SK-N-SH (cell line): ENCODE data around the gene KYAT1. TPM values are rescaled to one million over a fixed set of nuclear protein-coding genes. Genes with fewer than 3 reads are reported as not detected.

Experiments used
- CTCF ChIA-PET: fragments of 300-600, 350-600 bp; formaldehyde crosslinking; extraction: SDS; loops from one replicate; lab custom pipeline; 2021; lab: Yijun Ruan, JAX
- POLR2A ChIA-PET: fragments of 350-600 bp; sonication (Branson Sonifier 250); formaldehyde crosslinking; extraction: SDS; loops from one replicate; lab custom pipeline; 2020; ENCODE audit warnings: antibody characterized with exemption, inconsistent platforms; lab: Yijun Ruan, JAX
- DNase-seq: peaks from one replicate; pipeline ENCODE4 v3.0.0; 2012
- H2AFZ ChIP-seq: fragments of 200-600 bp; sonication (generic); 2 replicates; pipeline ENCODE4 v1.8.1; 2016; ENCODE audit warnings: antibody characterized with exemption, mild to moderate bottlenecking, low read depth
- H3F3A ChIP-seq: fragments of 200-600 bp; sonication (generic); replicated peaks from 2 replicates; pipeline ENCODE3; 2016; ENCODE audit warnings: antibody characterized with exemption, mild to moderate bottlenecking; ENCODE audit not compliant: insufficient read depth
- H3K27ac ChIP-seq, 2 experiments: fragments of 200-500 bp in 1 of 2; fragments of 200-600 bp in 1 of 2; sonication (Bioruptor generic) in 1 of 2; sonication (generic), shearing (Covaris generic) in 1 of 2; 2 replicates each; pipeline versions ENCODE4 v1.5.1 to v1.6.1; 2014 to 2016; ENCODE audit warnings: low read depth in 2 of 2, inconsistent platforms in 1 of 2, low read length in 1 of 2, mild to moderate bottlenecking in 1 of 2, mixed read lengths in 1 of 2
- H3K27me3 ChIP-seq: fragments of 200-600 bp; sonication (generic), shearing (Covaris generic); 2 replicates; pipeline ENCODE4 v1.6.1; 2016; ENCODE audit warnings: mixed run types; ENCODE audit not compliant: insufficient read depth
- H3K36me3 ChIP-seq, 2 experiments: fragments of 200-500 bp in 1 of 2; fragments of 200-600 bp in 1 of 2; sonication (Bioruptor generic) in 1 of 2; sonication (generic) in 1 of 2; replicated peaks in 1 of 2; 2 replicates each; pipeline versions ENCODE3 to v1.5.1; 2014 to 2016; ENCODE audit warnings: low read length in 1 of 2, mild to moderate bottlenecking in 1 of 2; ENCODE audit not compliant: insufficient read depth in 2 of 2, control insufficient read depth in 1 of 2
- H3K4me1 ChIP-seq, 2 experiments: fragments of 200-500 bp in 1 of 2; fragments of 200-600 bp in 1 of 2; sonication (Bioruptor generic) in 1 of 2; sonication (generic), shearing (Covaris generic) in 1 of 2; 2 replicates each; pipeline versions ENCODE4 v1.5.1 to v1.6.1; 2014 to 2016; ENCODE audit warnings: low read depth in 1 of 2, low read length in 1 of 2, mixed run types in 1 of 2; ENCODE audit not compliant: insufficient read depth in 2 of 2, control insufficient read depth in 1 of 2
- H3K4me2 ChIP-seq: fragments of 200-600 bp; sonication (generic), shearing (Covaris generic); 2 replicates; pipeline ENCODE4 v1.6.1; 2017; ENCODE audit warnings: mixed run types
- H3K4me3 ChIP-seq, 2 experiments: fragments of 200-500 bp in 1 of 2; fragments of 200-600 bp in 1 of 2; sonication (Bioruptor generic) in 1 of 2; sonication (generic), shearing (Covaris generic) in 1 of 2; 2 replicates each; pipeline versions ENCODE4 v1.5.1 to v1.8.1; 2014 to 2016; ENCODE audit warnings: low read depth in 2 of 2, inconsistent platforms in 1 of 2, low read length in 1 of 2, mild to moderate bottlenecking in 1 of 2, mixed read lengths in 1 of 2, moderate library complexity in 1 of 2
- H3K79me2 ChIP-seq: fragments of 200-600 bp; sonication (generic); 2 replicates; pipeline ENCODE4 v1.8.1; 2017; ENCODE audit warnings: mild to moderate bottlenecking; ENCODE audit not compliant: insufficient read depth
- H3K9ac ChIP-seq: fragments of 200-600 bp; sonication (generic); 2 replicates; pipeline ENCODE4 v1.6.1; 2017; ENCODE audit warnings: mixed run types
- H3K9me2 ChIP-seq: fragments of 200-600 bp; sonication (generic); 2 replicates; pipeline ENCODE4 v1.6.1; 2017; ENCODE audit warnings: mixed run types
- H3K9me3 ChIP-seq: fragments of 200-600 bp; sonication (generic); 2 replicates; pipeline ENCODE4 v1.6.1; 2017; ENCODE audit warnings: mixed run types, mild to moderate bottlenecking, moderate library complexity
- H4K20me1 ChIP-seq: fragments of 200-600 bp; sonication (generic); 2 replicates; pipeline ENCODE4 v1.6.1; 2017; ENCODE audit warnings: mild to moderate bottlenecking, mixed run types; ENCODE audit not compliant: insufficient read depth
- CHD2 ChIP-seq: fragments of 150-350 bp; IDR thresholded peaks from 2 replicates; pipeline ENCODE4 v1.6.1; 2018; ENCODE audit warnings: low read length; ENCODE audit not compliant: partially characterized antibody
- ELF1 ChIP-seq: IDR thresholded peaks from 2 replicates; pipeline ENCODE4 v1.4.0; 2012
- EZH2phosphoT487 ChIP-seq: fragments of 200-600 bp; sonication (generic); IDR thresholded peaks from 2 replicates; pipeline ENCODE4 v1.6.1; 2017; ENCODE audit warnings: low read depth, mixed run types, mild to moderate bottlenecking, antibody characterized with exemption, moderate library complexity, borderline replicate concordance
- FOSL2 ChIP-seq: IDR thresholded peaks from 2 replicates; pipeline ENCODE4 v1.4.0; 2012; ENCODE audit warnings: low read depth, mild to moderate bottlenecking, moderate library complexity, borderline replicate concordance
- FOXJ3 ChIP-seq: sonication (generic); formaldehyde crosslinking; IDR thresholded peaks from 2 replicates; pipeline ENCODE4 v1.5.1; 2020; ENCODE audit warnings: mild to moderate bottlenecking, missing genetic modification reagents
- MXI1 ChIP-seq: IDR thresholded peaks from 2 replicates; pipeline ENCODE4 v1.6.1; 2012; ENCODE audit warnings: mild to moderate bottlenecking, low read depth, low read length, improper control_type of control experiment
- NFIC ChIP-seq: IDR thresholded peaks from 2 replicates; pipeline ENCODE4 v1.4.0; 2012; ENCODE audit warnings: borderline replicate concordance
- POLR2AphosphoS5 ChIP-seq: IDR thresholded peaks from 2 replicates; pipeline ENCODE4 v1.6.1; 2012; ENCODE audit warnings: low read depth, low read length
- RFX5 ChIP-seq: IDR thresholded peaks from 2 replicates; pipeline ENCODE4 v1.6.1; 2012; ENCODE audit warnings: mild to moderate bottlenecking, improper control_type of control experiment, low read length
- RXRA ChIP-seq: IDR thresholded peaks from 2 replicates; pipeline ENCODE4 v1.4.0; 2012; ENCODE audit warnings: low read depth, mild to moderate bottlenecking, borderline replicate concordance
- SIN3A ChIP-seq: IDR thresholded peaks from 2 replicates; pipeline ENCODE4 v1.6.1; 2012; ENCODE audit warnings: low read depth, mild to moderate bottlenecking, low read length, moderate library complexity, borderline replicate concordance
- SMC3 ChIP-seq: IDR thresholded peaks from 2 replicates; pipeline ENCODE4 v1.6.1; 2012; ENCODE audit warnings: low read depth, low read length, improper control_type of control experiment
- TCF12 ChIP-seq: IDR thresholded peaks from 2 replicates; pipeline ENCODE4 v1.4.0; 2012
- TEAD4 ChIP-seq: IDR thresholded peaks from 2 replicates; pipeline ENCODE4 v1.4.0; 2012; ENCODE audit warnings: mild to moderate bottlenecking, borderline replicate concordance; ENCODE audit not compliant: insufficient read depth
- WGBS: methylation state at CpG from one replicate; pipeline ENCODE4 v1.1.6; 2017; ENCODE audit warnings: low lambda C conversion rate; 5-methylcytosine and 5-hydroxymethylcytosine counted together
- polyA plus RNA-seq, 3 experiments: library from polyadenylated mRNA; depleted of rRNA; stranded (reverse); fragments of >200 nt; gene quantifications; 2 replicates each; pipeline ENCODE4 v1.2.3, GENCODE V29; 2012
- TF ChIP-seq, protein P1 (sequence below): IDR thresholded peaks from 2 replicates; pipeline ENCODE4 v1.4.0; 2012; ENCODE audit warnings: low read depth, borderline replicate concordance
- TF ChIP-seq, protein P2 (sequence below): fragments of 150-350 bp; IDR thresholded peaks from 2 replicates; pipeline ENCODE4 v1.6.1; 2016; ENCODE audit warnings: mild to moderate bottlenecking, low read depth, low read length
- TF ChIP-seq, protein P3 (sequence below): IDR thresholded peaks from 2 replicates; pipeline ENCODE4 v1.6.1; 2012; ENCODE audit warnings: mild to moderate bottlenecking, low read depth, low read length, moderate library complexity

Gene KYAT1
- polyA plus RNA-seq, 1 of the 3 experiments (the other 2 are of a cell fraction), result 9.4 TPM

DNA sequence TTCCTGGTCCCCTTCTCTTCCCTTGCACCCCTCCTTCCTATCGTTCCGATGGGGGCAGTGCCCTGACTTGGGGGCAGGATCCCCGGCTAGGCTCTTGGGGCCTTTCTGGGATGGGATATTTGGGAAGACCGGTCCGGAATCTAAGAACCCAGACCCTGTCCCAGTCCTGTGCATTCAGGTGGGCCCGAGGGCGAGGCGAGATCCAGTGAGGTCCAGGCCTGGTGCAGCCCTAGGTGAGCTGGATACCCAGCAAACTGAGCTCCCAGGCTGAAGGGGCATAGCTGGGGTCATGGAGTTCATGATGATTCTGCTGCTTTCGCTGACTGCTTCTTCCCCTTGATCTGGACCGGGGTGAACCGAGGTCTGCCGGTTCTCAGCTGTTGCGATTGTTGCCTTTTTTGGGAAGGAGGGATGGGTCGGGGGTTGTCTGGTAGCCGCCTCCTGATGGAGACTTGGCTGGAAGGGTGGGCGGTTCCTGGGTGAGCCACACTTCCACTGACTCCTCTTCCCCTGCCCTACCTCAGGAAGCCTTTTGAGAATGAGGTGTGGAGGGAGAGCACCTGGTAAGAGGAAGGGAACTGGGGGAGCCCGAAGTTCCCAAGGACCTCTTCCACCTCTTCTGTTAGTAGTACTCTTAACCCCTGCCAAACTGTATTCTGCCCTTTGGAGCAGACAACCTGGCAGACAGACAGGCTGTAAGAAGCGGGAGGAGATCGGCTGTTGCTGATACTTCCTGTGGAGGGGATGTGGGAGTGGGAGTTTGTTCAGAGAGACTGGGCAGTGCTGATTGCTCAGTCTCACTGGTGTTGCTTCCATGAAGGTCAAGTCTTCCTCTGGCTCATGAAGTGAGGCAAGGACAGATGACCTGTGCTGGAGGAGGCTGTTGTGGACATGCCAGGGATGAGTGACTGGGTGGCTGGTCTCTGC, 1.2 kb upstream of the KYAT1 start:
- Histone ChIP-seq H3K36me3 (peaks cover 8 to 10% of the 10 kb centered on the region in 2 experiments), H4K20me1 (no peaks in the 10 kb centered on the region), H3K9me2 (no peaks in the 10 kb centered on the region), H3K4me3 (peak overlapping the region; percentile 87 to 100), H3K4me2 (peak overlapping the region; percentile 85), H3K79me2 (peaks cover 96% of the 10 kb centered on the region)
- peak; percentile 47 for DNase-seq
- under 1% methylated on average over 13 of the region's 19 CpGs for WGBS
- ChIA-PET CTCF (interaction anchor here (0.6 to 2.9 kb wide), 4 partner anchors 31 to 65 kb away, joined by 3 to 17 read pairs (median 6); partner anchors contain the start of genes DOLK, ENDOG and NUP188), POLR2A (interaction anchor here (1.0 kb wide), 1 partner anchor 45 kb away, joined by 4 read pairs; no protein-coding TSS in a partner anchor)
- TF ChIP-seq MXI1, result no peak
- TF ChIP-seq SMC3, result no peak
- no peak for TF ChIP-seq CHD2
- TF ChIP-seq NFIC, result no peak
- no peak for TF ChIP-seq FOXJ3
- no peak for TF ChIP-seq RXRA
- TF ChIP-seq, protein P1, sequence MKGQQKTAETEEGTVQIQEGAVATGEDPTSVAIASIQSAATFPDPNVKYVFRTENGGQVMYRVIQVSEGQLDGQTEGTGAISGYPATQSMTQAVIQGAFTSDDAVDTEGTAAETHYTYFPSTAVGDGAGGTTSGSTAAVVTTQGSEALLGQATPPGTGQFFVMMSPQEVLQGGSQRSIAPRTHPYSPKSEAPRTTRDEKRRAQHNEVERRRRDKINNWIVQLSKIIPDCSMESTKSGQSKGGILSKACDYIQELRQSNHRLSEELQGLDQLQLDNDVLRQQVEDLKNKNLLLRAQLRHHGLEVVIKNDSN, result no peak
- TF ChIP-seq, protein P2, sequence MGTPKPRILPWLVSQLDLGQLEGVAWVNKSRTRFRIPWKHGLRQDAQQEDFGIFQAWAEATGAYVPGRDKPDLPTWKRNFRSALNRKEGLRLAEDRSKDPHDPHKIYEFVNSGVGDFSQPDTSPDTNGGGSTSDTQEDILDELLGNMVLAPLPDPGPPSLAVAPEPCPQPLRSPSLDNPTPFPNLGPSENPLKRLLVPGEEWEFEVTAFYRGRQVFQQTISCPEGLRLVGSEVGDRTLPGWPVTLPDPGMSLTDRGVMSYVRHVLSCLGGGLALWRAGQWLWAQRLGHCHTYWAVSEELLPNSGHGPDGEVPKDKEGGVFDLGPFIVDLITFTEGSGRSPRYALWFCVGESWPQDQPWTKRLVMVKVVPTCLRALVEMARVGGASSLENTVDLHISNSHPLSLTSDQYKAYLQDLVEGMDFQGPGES, result no peak
- no peak for TF ChIP-seq POLR2AphosphoS5
- no peak for TF ChIP-seq TCF12
- TF ChIP-seq SIN3A, result no peak
- TF ChIP-seq RFX5, result no peak
- TF ChIP-seq ELF1, result no peak
- no peak for TF ChIP-seq TEAD4
- no peak for TF ChIP-seq EZH2phosphoT487
- TF ChIP-seq FOSL2, result no peak
- TF ChIP-seq, protein P3, sequence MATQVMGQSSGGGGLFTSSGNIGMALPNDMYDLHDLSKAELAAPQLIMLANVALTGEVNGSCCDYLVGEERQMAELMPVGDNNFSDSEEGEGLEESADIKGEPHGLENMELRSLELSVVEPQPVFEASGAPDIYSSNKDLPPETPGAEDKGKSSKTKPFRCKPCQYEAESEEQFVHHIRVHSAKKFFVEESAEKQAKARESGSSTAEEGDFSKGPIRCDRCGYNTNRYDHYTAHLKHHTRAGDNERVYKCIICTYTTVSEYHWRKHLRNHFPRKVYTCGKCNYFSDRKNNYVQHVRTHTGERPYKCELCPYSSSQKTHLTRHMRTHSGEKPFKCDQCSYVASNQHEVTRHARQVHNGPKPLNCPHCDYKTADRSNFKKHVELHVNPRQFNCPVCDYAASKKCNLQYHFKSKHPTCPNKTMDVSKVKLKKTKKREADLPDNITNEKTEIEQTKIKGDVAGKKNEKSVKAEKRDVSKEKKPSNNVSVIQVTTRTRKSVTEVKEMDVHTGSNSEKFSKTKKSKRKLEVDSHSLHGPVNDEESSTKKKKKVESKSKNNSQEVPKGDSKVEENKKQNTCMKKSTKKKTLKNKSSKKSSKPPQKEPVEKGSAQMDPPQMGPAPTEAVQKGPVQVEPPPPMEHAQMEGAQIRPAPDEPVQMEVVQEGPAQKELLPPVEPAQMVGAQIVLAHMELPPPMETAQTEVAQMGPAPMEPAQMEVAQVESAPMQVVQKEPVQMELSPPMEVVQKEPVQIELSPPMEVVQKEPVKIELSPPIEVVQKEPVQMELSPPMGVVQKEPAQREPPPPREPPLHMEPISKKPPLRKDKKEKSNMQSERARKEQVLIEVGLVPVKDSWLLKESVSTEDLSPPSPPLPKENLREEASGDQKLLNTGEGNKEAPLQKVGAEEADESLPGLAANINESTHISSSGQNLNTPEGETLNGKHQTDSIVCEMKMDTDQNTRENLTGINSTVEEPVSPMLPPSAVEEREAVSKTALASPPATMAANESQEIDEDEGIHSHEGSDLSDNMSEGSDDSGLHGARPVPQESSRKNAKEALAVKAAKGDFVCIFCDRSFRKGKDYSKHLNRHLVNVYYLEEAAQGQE, result no peak
- TF ChIP-seq, all 33 proteins: peak for 0
- Histone ChIP-seq H3F3A (peaks cover 15% of the 10 kb centered on the region), H3K4me1 (peaks cover 12 to 16% of the 10 kb centered on the region in 2 experiments; a peak in 2 of 4 replicates), H3K27me3 (no peaks in the 10 kb centered on the region), H3K27ac (peak overlapping the region; percentile 47 to 76), H3K9ac (peak overlapping the region; percentile 94), H3K9me3 (no peaks in the 10 kb centered on the region), H2AFZ (peak overlapping the region; percentile 76)
